ENCODE results near the gene FAM193A. TPM values are rescaled to one million over a fixed set of nuclear protein-coding genes. Genes with fewer than 3 reads are reported as not detected.
"Not testable (repeated sequence)": the region's sequence is repeated elsewhere in the genome, so short reads cannot be mapped to it uniquely, and the experiment has no call there.

Gene FAM193A
- polyA plus RNA-seq, 3 donors from 2014 or later, result 0.03 to 4.8 (median 0.94) TPM

GRCh38 chr4:2756691-2757350 lies 220.4 kb downstream of the FAM193A start:
- H3K4me3 Mint-ChIP-seq, result peak overlapping the region; percentile 67 to 77 (median 74)
- H3K27me3 Mint-ChIP-seq (ENCODE audit: low read depth in 3 of 3), result peaks cover 0 to 6% (median 2%) of the 10 kb centered on the region in 3 donors
- peak overlapping the region in 3 of 6 donors; percentile 36 to 58 (median 42) for H3K27ac Mint-ChIP-seq
- H3K36me3 Mint-ChIP-seq, result no peaks in the 10 kb centered on the region
- peaks cover 27 to 28% of the 10 kb centered on the region in 2 donors for H3K4me1 Mint-ChIP-seq
- no peak for DNase-seq
- H3K9me3 Mint-ChIP-seq, result no peaks in the 10 kb centered on the region

GRCh38 chr4:2757426-2757825 lies 221.0 kb downstream of the FAM193A start:
- Mint-ChIP-seq H3K36me3 (no peaks in the 10 kb centered on the region), H3K4me3 (peak overlapping the region; percentile 33 to 77 (median 68)), H3K27ac (peak overlapping the region in 2 of 6 donors; percentile 0 to 36), H3K27me3 (ENCODE audit: low read depth in 3 of 3) (peaks cover 0 to 6% (median 2%) of the 10 kb centered on the region in 3 donors), H3K4me1 (peaks cover 27 to 33% of the 10 kb centered on the region in 2 donors), H3K9me3 (no peaks in the 10 kb centered on the region)
- no peak for DNase-seq

- Mint-ChIP-seq H3K4me3 (no peak overlapping the region), H3K36me3 (no peaks in the 10 kb centered on the region), H3K27ac (no peak overlapping the region), H3K4me1 (peaks cover 12 to 22% of the 10 kb centered on the region in 2 donors), H3K27me3 (ENCODE audit: low read depth in 3 of 3) (peaks cover 0 to 3% (median 0%) of the 10 kb centered on the region in 3 donors), H3K9me3 (no peaks in the 10 kb centered on the region)
- DNase-seq, result peak in 1 of 3 donors; percentile 16
Observed at GRCh38 chr4:2761035-2761923, 224.8 kb downstream of the FAM193A start.

GRCh38 chr4:2762048-2762447 lies 225.6 kb downstream of the FAM193A start:
- no peak overlapping the region for H3K4me3 Mint-ChIP-seq
- no peaks in the 10 kb centered on the region for H3K9me3 Mint-ChIP-seq
- no peak for DNase-seq
- H3K27ac Mint-ChIP-seq, result peak overlapping the region in 2 of 6 donors; percentile 5 to 49
- no peaks in the 10 kb centered on the region for H3K36me3 Mint-ChIP-seq
- H3K4me1 Mint-ChIP-seq, result peaks cover 11 to 18% of the 10 kb centered on the region in 2 donors
- peaks cover 0 to 3% (median 2%) of the 10 kb centered on the region in 3 donors for H3K27me3 Mint-ChIP-seq (ENCODE audit: low read depth in 3 of 3)

- not testable (repeated sequence) for H3K36me3 Mint-ChIP-seq
Observed at GRCh38 chr4:2762486-2763370, 226.3 kb downstream of the FAM193A start.

GRCh38 chr4:2763511-2763967 lies 227.1 kb downstream of the FAM193A start:
- no peak for DNase-seq
- no peak overlapping the region for H3K27ac Mint-ChIP-seq
- peaks cover 7 to 16% of the 10 kb centered on the region in 2 donors for H3K4me1 Mint-ChIP-seq
- no peaks in the 10 kb centered on the region for H3K9me3 Mint-ChIP-seq
- peaks cover 0 to 4% (median 3%) of the 10 kb centered on the region in 3 donors for H3K27me3 Mint-ChIP-seq (ENCODE audit: low read depth in 3 of 3)
- no peaks in the 10 kb centered on the region for H3K36me3 Mint-ChIP-seq
- peak overlapping the region in 4 of 5 donors; percentile 56 to 80 (median 66) for H3K4me3 Mint-ChIP-seq

More at GRCh38 chr4:2762486-2763370, 226.3 kb downstream of the FAM193A start:
- H3K9me3 Mint-ChIP-seq; H3K27me3 Mint-ChIP-seq (ENCODE audit: low read depth in 3 of 3); DNase-seq: not testable (repeated sequence)
- Mint-ChIP-seq H3K27ac (peak overlapping the region in 3 of 6 donors; percentile 5 to 49 (median 34)), H3K4me3 (peak overlapping the region in 1 of 5 donors; percentile 24), H3K4me1 (peaks cover 7 to 16% of the 10 kb centered on the region in 2 donors)

- DNase-seq, result no peak
- Mint-ChIP-seq H3K27ac (no peak overlapping the region), H3K36me3 (no peaks in the 10 kb centered on the region), H3K27me3 (ENCODE audit: low read depth in 3 of 3) (peaks cover 0 to 6% (median 4%) of the 10 kb centered on the region in 3 donors), H3K4me1 (peaks cover 12 to 21% of the 10 kb centered on the region in 2 donors), H3K4me3 (peak overlapping the region in 2 of 5 donors; percentile 9 to 18), H3K9me3 (no peaks in the 10 kb centered on the region)
Observed at GRCh38 chr4:2765832-2766526, 229.5 kb downstream of the FAM193A start.

GRCh38 chr4:2767046-2767704 lies 230.7 kb downstream of the FAM193A start:
- Mint-ChIP-seq H3K9me3 (no peaks in the 10 kb centered on the region), H3K4me3 (no peak overlapping the region), H3K27me3 (ENCODE audit: low read depth in 3 of 3) (peaks cover 0 to 6% (median 4%) of the 10 kb centered on the region in 3 donors), H3K27ac (no peak overlapping the region), H3K4me1 (peaks cover 18 to 21% of the 10 kb centered on the region in 2 donors), H3K36me3 (no peaks in the 10 kb centered on the region)
- no peak for DNase-seq

GRCh38 chr4:2767705-2768074 lies 231.2 kb downstream of the FAM193A start:
- Mint-ChIP-seq H3K27me3 (ENCODE audit: low read depth in 3 of 3) (peaks cover 0 to 6% (median 4%) of the 10 kb centered on the region in 3 donors), H3K4me3 (no peak overlapping the region), H3K9me3 (no peaks in the 10 kb centered on the region), H3K4me1 (peaks cover 18 to 19% of the 10 kb centered on the region in 2 donors), H3K36me3 (no peaks in the 10 kb centered on the region), H3K27ac (no peak overlapping the region)
- DNase-seq, result no peak

GRCh38 chr4:2768124-2768523 lies 231.7 kb downstream of the FAM193A start:
- peaks cover 0 to 4% (median 4%) of the 10 kb centered on the region in 3 donors for H3K27me3 Mint-ChIP-seq (ENCODE audit: low read depth in 3 of 3)
- DNase-seq, result no peak
- H3K36me3 Mint-ChIP-seq, result no peaks in the 10 kb centered on the region
- peaks cover 18 to 19% of the 10 kb centered on the region in 2 donors for H3K4me1 Mint-ChIP-seq
- no peak overlapping the region for H3K4me3 Mint-ChIP-seq
- H3K9me3 Mint-ChIP-seq, result no peaks in the 10 kb centered on the region
- H3K27ac Mint-ChIP-seq, result no peak overlapping the region

GRCh38 chr4:2768921-2769336 lies 232.5 kb downstream of the FAM193A start:
- no peak for DNase-seq
- Mint-ChIP-seq H3K9me3 (no peaks in the 10 kb centered on the region), H3K4me3 (no peak overlapping the region), H3K27me3 (ENCODE audit: low read depth in 3 of 3) (peaks cover 0 to 4% (median 3%) of the 10 kb centered on the region in 3 donors), H3K36me3 (no peaks in the 10 kb centered on the region), H3K4me1 (peaks cover 18 to 19% of the 10 kb centered on the region in 2 donors), H3K27ac (peak overlapping the region in 2 of 6 donors; percentile 4 to 44)

- Mint-ChIP-seq H3K4me3 (no peak overlapping the region), H3K36me3 (no peaks in the 10 kb centered on the region), H3K4me1 (peaks cover 12 to 14% of the 10 kb centered on the region in 2 donors), H3K27me3 (ENCODE audit: low read depth in 3 of 3) (peaks cover 0 to 5% (median 4%) of the 10 kb centered on the region in 3 donors), H3K9me3 (no peaks in the 10 kb centered on the region), H3K27ac (peak overlapping the region in 5 of 6 donors; percentile 4 to 76 (median 18))
- DNase-seq, result no peak
Observed at GRCh38 chr4:2771264-2771663, 234.8 kb downstream of the FAM193A start.

All from immature natural killer cell (primary cell).